Measurements from ENCODE around the gene CEP72.
"Not testable (repeated sequence)": the region's sequence is repeated elsewhere in the genome, so short reads cannot be mapped to it uniquely, and the experiment has no call there.

CEP72 gene

GRCh38 chr5:668283-668995, 56.3 kb downstream of the CEP72 start:
- in situ Hi-C loops (cut with HindIII; ENCODE audit: low sequenced_read_pairs): no loop called here

GRCh38 chr5:669111-669841, 57.1 kb downstream of the CEP72 start:
- in situ Hi-C loops (cut with HindIII; ENCODE audit: low sequenced_read_pairs): no loop called here

- in situ Hi-C loops (cut with HindIII; ENCODE audit: low sequenced_read_pairs): no loop called here
Observed at GRCh38 chr5:669842-670395, 57.8 kb downstream of the CEP72 start.

- in situ Hi-C loops (cut with HindIII; ENCODE audit: low sequenced_read_pairs): no loop called here
Observed at GRCh38 chr5:670396-671270, 58.5 kb downstream of the CEP72 start.

GRCh38 chr5:671459-672328, 59.6 kb downstream of the CEP72 start:
- in situ Hi-C loops (cut with HindIII; ENCODE audit: low sequenced_read_pairs): no loop called here

GRCh38 chr5:672329-673160, 60.4 kb downstream of the CEP72 start:
- in situ Hi-C loops (cut with HindIII; ENCODE audit: low sequenced_read_pairs): no loop called here

- in situ Hi-C loops (cut with HindIII; ENCODE audit: low sequenced_read_pairs): no loop called here
Observed at GRCh38 chr5:673161-673830, 61.2 kb downstream of the CEP72 start.

- in situ Hi-C loops (cut with HindIII; ENCODE audit: low sequenced_read_pairs): no loop called here
Observed at GRCh38 chr5:673831-674629, 61.9 kb downstream of the CEP72 start.

GRCh38 chr5:674630-675011, 62.5 kb downstream of the CEP72 start:
- in situ Hi-C loops (cut with HindIII; ENCODE audit: low sequenced_read_pairs): no loop called here

- in situ Hi-C loops (cut with HindIII; ENCODE audit: low sequenced_read_pairs): no loop called here
Observed at GRCh38 chr5:675111-675870, 63.2 kb downstream of the CEP72 start.

- in situ Hi-C loops (cut with HindIII; ENCODE audit: low sequenced_read_pairs): no loop called here
Observed at GRCh38 chr5:675871-676698, 63.9 kb downstream of the CEP72 start.

- in situ Hi-C loops (cut with HindIII; ENCODE audit: low sequenced_read_pairs): no loop called here
Observed at GRCh38 chr5:676699-677076, 64.5 kb downstream of the CEP72 start.

GRCh38 chr5:677131-678101, 65.3 kb downstream of the CEP72 start:
- in situ Hi-C loops (cut with HindIII; ENCODE audit: low sequenced_read_pairs): no loop called here

- in situ Hi-C loops (cut with HindIII; ENCODE audit: low sequenced_read_pairs): not testable (repeated sequence)
Observed at GRCh38 chr5:678521-678920, 66.4 kb downstream of the CEP72 start.

GRCh38 chr5:679166-679895, 67.2 kb downstream of the CEP72 start:
- in situ Hi-C loops (cut with HindIII; ENCODE audit: low sequenced_read_pairs): not testable (repeated sequence)

All from DLD1 (cell line).